ENCODE measurements around the gene SLC38A1. TPM values are rescaled to one million over a fixed set of nuclear protein-coding genes. Genes with fewer than 3 reads are reported as not detected.
A peak's percentile ranks its signal among the peaks of the same experiment; 100 is the strongest.

Gene SLC38A1
- total and polyA plus RNA-seq, 12 donors: 32.0 to 221 (median 140) TPM

- Histone ChIP-seq H3K4me1 (peaks cover 0 to 58% (median 18%) of the 10 kb centered on the region in 9 donors), H3K4me3 (no peak overlapping the region), H3K27ac (peak overlapping the region in 7 of 10 donors; percentile 9 to 72 (median 53)), H3K27me3 (no peaks in the 10 kb centered on the region), H3K9me3 (no peaks in the 10 kb centered on the region), H3K36me3 (no peaks in the 10 kb centered on the region)
- intact Hi-C loops (cut with DNase I): loop anchor here in 3 of 10 donors (10.0 kb wide), 3 partner anchors 46 to 136 kb away; no protein-coding TSS in a partner anchor
- DNase-seq: no peak
- WGBS, 2 donors: 55 to 65% methylated on average over 2 of the region's 2 CpGs
- no peak for TF ChIP-seq CTCF (IDR thresholded peaks at IDR 0.05)
- ATAC-seq: no peak
Observed at GRCh38 chr12:46260913-46261476, 7.8 kb downstream of the SLC38A1 start.

GRCh38 chr12:46260124-46260912, 8.5 kb downstream of the SLC38A1 start:
- intact Hi-C loops (cut with DNase I): loop anchor here in 3 of 10 donors (10.0 kb wide), 3 partner anchors 46 to 136 kb away; no protein-coding TSS in a partner anchor
- Histone ChIP-seq H3K36me3 (no peaks in the 10 kb centered on the region), H3K27me3 (no peaks in the 10 kb centered on the region), H3K9me3 (no peaks in the 10 kb centered on the region), H3K27ac (peak overlapping the region in 7 of 10 donors; percentile 9 to 72 (median 53)), H3K4me3 (no peak overlapping the region), H3K4me1 (peaks cover 0 to 60% (median 18%) of the 10 kb centered on the region in 9 donors)
- 36 to 54% methylated on average over 5 of the region's 5 CpGs for WGBS, 2 donors
- ATAC-seq: peak in 1 of 8 donors; percentile 36
- no peak for TF ChIP-seq CTCF (IDR thresholded peaks at IDR 0.05)
- DNase-seq: no peak

- Histone ChIP-seq H3K4me1 (peaks cover 0 to 60% (median 18%) of the 10 kb centered on the region in 9 donors), H3K27ac (peak overlapping the region in 5 of 10 donors; percentile 51 to 72 (median 69)), H3K4me3 (no peak overlapping the region), H3K27me3 (no peaks in the 10 kb centered on the region), H3K36me3 (no peaks in the 10 kb centered on the region), H3K9me3 (no peaks in the 10 kb centered on the region)
- no peak for DNase-seq
- WGBS, 2 donors: 68 to 82% methylated on average over 1 of the region's 1 CpG
- no peak for TF ChIP-seq CTCF (IDR thresholded peaks at IDR 0.05)
- intact Hi-C loops (cut with DNase I): loop anchor here in 4 of 10 donors (5.0 to 10.0 kb wide), 4 partner anchors 45 to 135 kb away; no protein-coding TSS in a partner anchor
- ATAC-seq: no peak
Observed at GRCh38 chr12:46259713-46260112, 9.1 kb downstream of the SLC38A1 start.

GRCh38 chr12:46259071-46259470, 9.8 kb downstream of the SLC38A1 start:
- H3K9me3 ChIP-seq: no peaks in the 10 kb centered on the region
- no peak overlapping the region for H3K27ac ChIP-seq
- ATAC-seq (no peak), DNase-seq (no peak)
- intact Hi-C loops (cut with DNase I): loop anchor here in 1 of 10 donors (5.0 kb wide), 1 partner anchor 47 kb away; no protein-coding TSS in a partner anchor
- no peak for TF ChIP-seq CTCF (IDR thresholded peaks at IDR 0.05)
- H3K4me1 ChIP-seq: peaks cover 0 to 60% (median 17%) of the 10 kb centered on the region in 9 donors
- no peak overlapping the region for H3K4me3 ChIP-seq
- H3K36me3 ChIP-seq: peaks cover 0 to under 1% (median 0%) of the 10 kb centered on the region in 9 donors
- H3K27me3 ChIP-seq: no peaks in the 10 kb centered on the region
- 95% methylated on average over 4 of the region's 4 CpGs for WGBS, 2 donors
